HCT116 (cell line): ENCODE data around the gene MBD5. TPM values are rescaled to one million over a fixed set of nuclear protein-coding genes. Genes with fewer than 3 reads are reported as not detected.

Experiments used
- ATAC-seq: fragments of 200-7000 bp; cut with Tn5 transposase; 2 replicates; pipeline ENCODE4 v1.9.1; 2020; ENCODE audit warnings: mild to moderate bottlenecking, moderate library complexity
- BruUV-seq: library from RNA; stranded (reverse); fragments of 400-500 nt; replicated peaks from 2 replicates; lab custom pipeline; 2021; lab: Mats Ljungman, UMichigan
- CTCF ChIA-PET: fragments of 300-600 bp; sonication (Branson Sonifier 250); formaldehyde crosslinking; loops from one replicate; lab custom pipeline; 2021; ENCODE audit warnings: antibody characterized with exemption; lab: Charles Lee
- POLR2A ChIA-PET: fragments of 300-600, 350-600 bp; sonication (Branson Sonifier 250); formaldehyde crosslinking; loops from one replicate; lab custom pipeline; 2021; ENCODE audit warnings: antibody characterized with exemption; lab: Charles Lee
- RAD21 ChIA-PET, 2 experiments: fragments of 300-600 bp; sonication (Branson Sonifier 250); formaldehyde crosslinking; loops; one replicate each; lab custom pipeline; 2023; ENCODE audit warnings: low total read pairs in 2 of 2; ENCODE audit not compliant: uncharacterized antibody in 2 of 2, unreplicated experiment in 2 of 2, low non-redundant PET in 1 of 2; lab: Charles Lee
- DNase-seq: peaks from one replicate; pipeline ENCODE4 v3.0.0-alpha.2; 2010; ENCODE audit warnings: low read depth, low spot score
- H2AFZ ChIP-seq: fragments of 200-600 bp; shearing (Covaris generic), sonication (generic); 2 replicates; pipeline ENCODE4 v1.6.1; 2017; ENCODE audit warnings: low read depth, mixed run types, mixed read lengths, antibody characterized with exemption, low read length; ENCODE audit not compliant: poor library complexity, severe bottlenecking
- H3K27ac ChIP-seq: 2 replicates; pipeline ENCODE4 v1.5.1; 2012; ENCODE audit warnings: low read depth, low read length
- H3K27me3 ChIP-seq: fragments of 200-600 bp; sonication (generic); 2 replicates; pipeline ENCODE4 v1.6.1; 2016; ENCODE audit warnings: mixed run types, low read length, mixed read lengths; ENCODE audit not compliant: insufficient read depth
- H3K36me3 ChIP-seq, 2 experiments: fragments of 200-500 bp in 1 of 2; fragments of 200-600 bp in 1 of 2; sonication (Bioruptor generic) in 1 of 2; sonication (generic) in 1 of 2; 2 replicates each; pipeline versions ENCODE4 v1.5.1 to v1.6.1; 2014 to 2016; ENCODE audit warnings: low read length in 2 of 2, inconsistent platforms in 1 of 2, mixed read lengths in 1 of 2, mixed run types in 1 of 2; ENCODE audit not compliant: insufficient read depth in 2 of 2, control insufficient read depth in 1 of 2
- H3K4me1 ChIP-seq, 2 experiments: fragments of 200-600 bp in 1 of 2; sonication (generic) in 1 of 2; 2 replicates each; pipeline versions ENCODE4 v1.5.1 to v1.6.1; 2012 to 2017; ENCODE audit warnings: low read length in 2 of 2, inconsistent platforms in 1 of 2, mild to moderate bottlenecking in 1 of 2, mixed read lengths in 1 of 2, mixed run types in 1 of 2, moderate library complexity in 1 of 2; ENCODE audit not compliant: insufficient read depth in 2 of 2, control insufficient read depth in 1 of 2
- H3K4me2 ChIP-seq: fragments of 200-600 bp; sonication (generic); 2 replicates; pipeline ENCODE4 v1.6.1; 2017; ENCODE audit warnings: mixed run types, low read length, mixed read lengths
- H3K4me3 ChIP-seq, 2 experiments: fragments of 200-600 bp in 1 of 2; sonication (generic) in 1 of 2; replicated peaks in 1 of 2; 2 replicates each; pipeline ENCODE4 v1.5.1; 2011 to 2016; ENCODE audit warnings: low read length in 2 of 2, control low read depth in 1 of 2, low read depth in 1 of 2, mild to moderate bottlenecking in 1 of 2, mixed read lengths in 1 of 2, mixed run types in 1 of 2
- H3K79me2 ChIP-seq: fragments of 200-600 bp; sonication (generic); 2 replicates; pipeline ENCODE4 v1.6.1; 2017; ENCODE audit warnings: mild to moderate bottlenecking, mixed run types, low read length, moderate library complexity, mixed read lengths; ENCODE audit not compliant: insufficient read depth
- H3K9ac ChIP-seq: fragments of 200-600 bp; sonication (generic); 2 replicates; pipeline ENCODE4 v1.6.1; 2016; ENCODE audit warnings: low read length, mixed read lengths
- H3K9me2 ChIP-seq: fragments of 200-600 bp; sonication (generic), shearing (Covaris generic); 2 replicates; pipeline ENCODE4 v1.6.1; 2017; ENCODE audit warnings: mixed run types, mild to moderate bottlenecking, moderate library complexity; ENCODE audit not compliant: insufficient read depth
- H3K9me3 ChIP-seq, 2 experiments: fragments of 200-500 bp in 1 of 2; fragments of 200-600 bp in 1 of 2; sonication (Bioruptor generic) in 1 of 2; sonication (generic) in 1 of 2; 2 replicates each; pipeline ENCODE4 v1.6.1; 2014 to 2017; ENCODE audit warnings: low read length in 2 of 2, mixed read lengths in 2 of 2, inconsistent platforms in 1 of 2, low read depth in 1 of 2, mild to moderate bottlenecking in 1 of 2, mixed run types in 1 of 2, moderate library complexity in 1 of 2; ENCODE audit not compliant: control insufficient read depth in 1 of 2, insufficient read depth in 1 of 2
- H4K20me1 ChIP-seq: fragments of 200-600 bp; sonication (generic), shearing (Covaris generic); 2 replicates; pipeline ENCODE4 v1.6.1; 2017; ENCODE audit warnings: mixed run types, mild to moderate bottlenecking, moderate library complexity; ENCODE audit not compliant: insufficient read depth
- CBX3 ChIP-seq: IDR thresholded peaks from 2 replicates; pipeline ENCODE4 v1.6.1; 2012; ENCODE audit warnings: low read depth
- CEBPB ChIP-seq: IDR thresholded peaks from 2 replicates; pipeline ENCODE4 v1.6.1; 2012; ENCODE audit warnings: low read depth
- ELF1 ChIP-seq: IDR thresholded peaks from 2 replicates; pipeline ENCODE4 v1.6.1; 2012; ENCODE audit warnings: low read depth, borderline replicate concordance
- EZH2 ChIP-seq: fragments of 200-600 bp; sonication (generic); IDR thresholded peaks from 2 replicates; pipeline ENCODE4 v1.6.1; 2017; ENCODE audit warnings: antibody characterized with exemption, mixed run types
- EZH2phosphoT487 ChIP-seq: fragments of 200-600 bp; IDR thresholded peaks from 2 replicates; pipeline ENCODE4 v1.6.1; 2018; ENCODE audit warnings: antibody characterized with exemption, borderline replicate concordance
- FOSL1 ChIP-seq: IDR thresholded peaks from 2 replicates; pipeline ENCODE4 v1.6.1; 2012; ENCODE audit warnings: low read depth
- JUND ChIP-seq: IDR thresholded peaks from 2 replicates; pipeline ENCODE4 v1.6.1; 2012
- POLR2AphosphoS5 ChIP-seq: IDR thresholded peaks from 2 replicates; pipeline ENCODE4 v1.6.1; 2011; ENCODE audit warnings: mild to moderate bottlenecking, low read depth, low read length, moderate library complexity
- RAD21 ChIP-seq: IDR thresholded peaks from 2 replicates; pipeline ENCODE4 v1.6.1; 2012; ENCODE audit warnings: low read depth, mild to moderate bottlenecking
- SP1 ChIP-seq: IDR thresholded peaks from 2 replicates; pipeline ENCODE4 v1.6.1; 2012; ENCODE audit warnings: low read depth
- SRF ChIP-seq: IDR thresholded peaks from 2 replicates; pipeline ENCODE4 v1.6.1; 2012; ENCODE audit warnings: low read depth
- TCF7L2 ChIP-seq: IDR thresholded peaks from 2 replicates; pipeline ENCODE4 v1.7.0; 2011; ENCODE audit warnings: borderline replicate concordance, inconsistent platforms; ENCODE audit not compliant: insufficient read depth, insufficient read length; ENCODE audit errors: extremely low read depth
- YY1 ChIP-seq: IDR thresholded peaks from 2 replicates; pipeline ENCODE4 v1.6.1; 2011; ENCODE audit warnings: low read length, low read depth, moderate library complexity, mild to moderate bottlenecking; ENCODE audit not compliant: insufficient replicate concordance; ENCODE audit errors: extremely low read depth
- ZFX ChIP-seq: fragments of 450-650 bp; IDR thresholded peaks from 2 replicates; pipeline ENCODE4 v1.6.1; 2017
- ZNF274 ChIP-seq: fragments of 200-500 bp; sonication (Bioruptor generic); IDR thresholded peaks from 2 replicates; pipeline ENCODE4 v1.6.1; 2014; ENCODE audit warnings: mild to moderate bottlenecking, low read depth, low read length, inconsistent platforms
- intact Hi-C: fragments of 100-400 bp; cut with micrococcal nuclease; formaldehyde crosslinking; loops from 2 replicates; pipeline ENCODE4 v1.10.0; 2022
- total RNA-seq: library from RNA; stranded (reverse); gene quantifications from one replicate; pipeline ENCODE4 v1.2.1, GENCODE V29; 2021; ENCODE audit not compliant: unreplicated experiment
- TF ChIP-seq, protein P1 (sequence below): IDR thresholded peaks from 2 replicates; pipeline ENCODE4 v1.6.1; 2012
- TF ChIP-seq, protein P2 (sequence below), 3 experiments: fragments of 200-600 bp in 1 of 3; sonication (generic) in 1 of 3; IDR thresholded peaks in 2 of 3; conservative IDR thresholded peaks in 1 of 3; 2 replicates each; pipeline ENCODE4 v1.5.1; 2012 to 2017; ENCODE audit warnings: low read depth in 2 of 3, low read length in 2 of 3, antibody characterized with exemption in 1 of 3, borderline replicate concordance in 1 of 3, control low read depth in 1 of 3, mild to moderate bottlenecking in 1 of 3, mixed read lengths in 1 of 3, mixed run types in 1 of 3, moderate library complexity in 1 of 3; ENCODE audit not compliant: insufficient read depth in 1 of 3
- TF ChIP-seq, protein P3 (sequence below): IDR thresholded peaks from 2 replicates; pipeline ENCODE4 v1.6.1; 2011; ENCODE audit warnings: mild to moderate bottlenecking, low read length, moderate library complexity; ENCODE audit not compliant: insufficient replicate concordance; ENCODE audit errors: extremely low read depth
- TF ChIP-seq, protein P4 (sequence below): IDR thresholded peaks from 2 replicates; pipeline ENCODE4 v1.6.1; 2012; ENCODE audit warnings: low read depth
- TF ChIP-seq, protein P5 (sequence below): IDR thresholded peaks from 2 replicates; pipeline ENCODE4 v1.6.1; 2012

Gene MBD5
- total RNA-seq, 1 experiment from 2014 or later, result 20.5 TPM

DNA sequence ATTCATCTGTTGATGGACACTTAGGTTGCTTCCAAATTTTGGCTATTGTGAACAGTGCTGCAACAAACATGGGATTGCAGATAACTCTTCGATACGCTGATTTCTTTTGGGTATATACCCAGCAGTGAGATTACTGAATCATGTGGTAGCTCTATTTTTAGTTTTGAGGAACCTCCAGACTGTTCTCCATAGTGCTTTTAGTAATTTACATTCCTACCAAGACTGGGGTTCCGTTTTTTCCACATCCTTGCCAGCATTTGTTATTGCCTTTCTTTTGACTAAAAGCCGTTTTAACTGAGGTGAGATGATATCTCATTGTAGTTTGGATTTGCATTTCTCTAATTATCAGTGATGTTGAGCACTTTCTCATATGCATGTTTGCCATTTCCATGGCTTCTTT lies 200.3 kb downstream of the MBD5 start:
- Histone ChIP-seq H3K27me3 (no peaks in the 10 kb centered on the region), H3K27ac (no peak overlapping the region), H4K20me1 (no peaks in the 10 kb centered on the region), H3K9ac (no peak overlapping the region), H3K4me3 (no peak overlapping the region), H3K4me1 (no peaks in the 10 kb centered on the region)
- intact Hi-C loops, result no loop called here
- no peak for ATAC-seq
- BruUV-seq, result no TSS peak
- POLR2A ChIA-PET, result no interaction called here
- TF ChIP-seq, protein P1, sequence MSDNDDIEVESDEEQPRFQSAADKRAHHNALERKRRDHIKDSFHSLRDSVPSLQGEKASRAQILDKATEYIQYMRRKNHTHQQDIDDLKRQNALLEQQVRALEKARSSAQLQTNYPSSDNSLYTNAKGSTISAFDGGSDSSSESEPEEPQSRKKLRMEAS, result no peak
- TF ChIP-seq RAD21 (no peak), YY1 (no peak), SRF (no peak), CEBPB (no peak), JUND (no peak), ZNF274 (no peak), FOSL1 (no peak), EZH2phosphoT487 (no peak), EZH2 (no peak), CBX3 (no peak), TCF7L2 (no peak), POLR2AphosphoS5 (no peak), ELF1 (no peak), SP1 (no peak), ZFX (no peak)
- TF ChIP-seq, protein P2, sequence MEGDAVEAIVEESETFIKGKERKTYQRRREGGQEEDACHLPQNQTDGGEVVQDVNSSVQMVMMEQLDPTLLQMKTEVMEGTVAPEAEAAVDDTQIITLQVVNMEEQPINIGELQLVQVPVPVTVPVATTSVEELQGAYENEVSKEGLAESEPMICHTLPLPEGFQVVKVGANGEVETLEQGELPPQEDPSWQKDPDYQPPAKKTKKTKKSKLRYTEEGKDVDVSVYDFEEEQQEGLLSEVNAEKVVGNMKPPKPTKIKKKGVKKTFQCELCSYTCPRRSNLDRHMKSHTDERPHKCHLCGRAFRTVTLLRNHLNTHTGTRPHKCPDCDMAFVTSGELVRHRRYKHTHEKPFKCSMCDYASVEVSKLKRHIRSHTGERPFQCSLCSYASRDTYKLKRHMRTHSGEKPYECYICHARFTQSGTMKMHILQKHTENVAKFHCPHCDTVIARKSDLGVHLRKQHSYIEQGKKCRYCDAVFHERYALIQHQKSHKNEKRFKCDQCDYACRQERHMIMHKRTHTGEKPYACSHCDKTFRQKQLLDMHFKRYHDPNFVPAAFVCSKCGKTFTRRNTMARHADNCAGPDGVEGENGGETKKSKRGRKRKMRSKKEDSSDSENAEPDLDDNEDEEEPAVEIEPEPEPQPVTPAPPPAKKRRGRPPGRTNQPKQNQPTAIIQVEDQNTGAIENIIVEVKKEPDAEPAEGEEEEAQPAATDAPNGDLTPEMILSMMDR (IDR thresholded peaks at IDR 0.05 in 2 of 3, conservative IDR thresholded peaks at IDR 0.05 in 1 of 3; ENCODE audit: borderline replicate concordance in 1 of 3, insufficient read depth in 1 of 3, low read depth in 2 of 3, low read length in 2 of 3), result no peak
- TF ChIP-seq, protein P3, sequence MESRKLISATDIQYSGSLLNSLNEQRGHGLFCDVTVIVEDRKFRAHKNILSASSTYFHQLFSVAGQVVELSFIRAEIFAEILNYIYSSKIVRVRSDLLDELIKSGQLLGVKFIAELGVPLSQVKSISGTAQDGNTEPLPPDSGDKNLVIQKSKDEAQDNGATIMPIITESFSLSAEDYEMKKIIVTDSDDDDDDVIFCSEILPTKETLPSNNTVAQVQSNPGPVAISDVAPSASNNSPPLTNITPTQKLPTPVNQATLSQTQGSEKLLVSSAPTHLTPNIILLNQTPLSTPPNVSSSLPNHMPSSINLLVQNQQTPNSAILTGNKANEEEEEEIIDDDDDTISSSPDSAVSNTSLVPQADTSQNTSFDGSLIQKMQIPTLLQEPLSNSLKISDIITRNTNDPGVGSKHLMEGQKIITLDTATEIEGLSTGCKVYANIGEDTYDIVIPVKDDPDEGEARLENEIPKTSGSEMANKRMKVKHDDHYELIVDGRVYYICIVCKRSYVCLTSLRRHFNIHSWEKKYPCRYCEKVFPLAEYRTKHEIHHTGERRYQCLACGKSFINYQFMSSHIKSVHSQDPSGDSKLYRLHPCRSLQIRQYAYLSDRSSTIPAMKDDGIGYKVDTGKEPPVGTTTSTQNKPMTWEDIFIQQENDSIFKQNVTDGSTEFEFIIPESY, result no peak
- TF ChIP-seq, protein P4, sequence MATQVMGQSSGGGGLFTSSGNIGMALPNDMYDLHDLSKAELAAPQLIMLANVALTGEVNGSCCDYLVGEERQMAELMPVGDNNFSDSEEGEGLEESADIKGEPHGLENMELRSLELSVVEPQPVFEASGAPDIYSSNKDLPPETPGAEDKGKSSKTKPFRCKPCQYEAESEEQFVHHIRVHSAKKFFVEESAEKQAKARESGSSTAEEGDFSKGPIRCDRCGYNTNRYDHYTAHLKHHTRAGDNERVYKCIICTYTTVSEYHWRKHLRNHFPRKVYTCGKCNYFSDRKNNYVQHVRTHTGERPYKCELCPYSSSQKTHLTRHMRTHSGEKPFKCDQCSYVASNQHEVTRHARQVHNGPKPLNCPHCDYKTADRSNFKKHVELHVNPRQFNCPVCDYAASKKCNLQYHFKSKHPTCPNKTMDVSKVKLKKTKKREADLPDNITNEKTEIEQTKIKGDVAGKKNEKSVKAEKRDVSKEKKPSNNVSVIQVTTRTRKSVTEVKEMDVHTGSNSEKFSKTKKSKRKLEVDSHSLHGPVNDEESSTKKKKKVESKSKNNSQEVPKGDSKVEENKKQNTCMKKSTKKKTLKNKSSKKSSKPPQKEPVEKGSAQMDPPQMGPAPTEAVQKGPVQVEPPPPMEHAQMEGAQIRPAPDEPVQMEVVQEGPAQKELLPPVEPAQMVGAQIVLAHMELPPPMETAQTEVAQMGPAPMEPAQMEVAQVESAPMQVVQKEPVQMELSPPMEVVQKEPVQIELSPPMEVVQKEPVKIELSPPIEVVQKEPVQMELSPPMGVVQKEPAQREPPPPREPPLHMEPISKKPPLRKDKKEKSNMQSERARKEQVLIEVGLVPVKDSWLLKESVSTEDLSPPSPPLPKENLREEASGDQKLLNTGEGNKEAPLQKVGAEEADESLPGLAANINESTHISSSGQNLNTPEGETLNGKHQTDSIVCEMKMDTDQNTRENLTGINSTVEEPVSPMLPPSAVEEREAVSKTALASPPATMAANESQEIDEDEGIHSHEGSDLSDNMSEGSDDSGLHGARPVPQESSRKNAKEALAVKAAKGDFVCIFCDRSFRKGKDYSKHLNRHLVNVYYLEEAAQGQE, result no peak
- TF ChIP-seq, protein P5, sequence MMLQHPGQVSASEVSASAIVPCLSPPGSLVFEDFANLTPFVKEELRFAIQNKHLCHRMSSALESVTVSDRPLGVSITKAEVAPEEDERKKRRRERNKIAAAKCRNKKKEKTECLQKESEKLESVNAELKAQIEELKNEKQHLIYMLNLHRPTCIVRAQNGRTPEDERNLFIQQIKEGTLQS, result no peak
- TF ChIP-seq, all 23 proteins: peak for 0
- Histone ChIP-seq H3K79me2 (no peaks in the 10 kb centered on the region), H2AFZ (no peak overlapping the region), H3K4me2 (no peak overlapping the region), H3K9me2 (no peaks in the 10 kb centered on the region), H3K9me3 (peaks cover 6 to 7% of the 10 kb centered on the region in 2 experiments; a peak in 2 of 4 replicates), H3K36me3 (no peaks in the 10 kb centered on the region)
- DNase-seq, result no peak
- ChIA-PET CTCF (no interaction called here), RAD21 (no interaction called here)
